ENCODE measurements around the gene TPD52L2.

- no peak for TF ChIP-seq CTCF (IDR thresholded peaks at IDR 0.05 in 4 of 5, conservative IDR thresholded peaks at IDR 0.05 in 1 of 5)
- TF ChIP-seq POLR2A (IDR thresholded peaks at IDR 0.05) = no peak
Measured at GRCh38 chr20:63861365-63861934, 3.6 kb upstream of the TPD52L2 start, which contains the start of gene ABHD16B.

All from gastrocnemius medialis (tissue), 4 donors.